Skin of body (tissue), 2 donors: Measurements from ENCODE around the gene PPARG. TPM values are rescaled to one million over a fixed set of nuclear protein-coding genes. Genes with fewer than 3 reads are reported as not detected.
A peak's percentile ranks its signal among the peaks of the same experiment; 100 is the strongest.

Experiments
- DNase-seq: peaks from one replicate; lab custom pipeline; 2025; lab: John Stamatoyannopoulos, UW
- total RNA-seq: library from RNA; depleted of rRNA; stranded (reverse); fragments of >200 nt; gene quantifications from one replicate; pipeline ENCODE4 v1.2.3, GENCODE V29; 2014

The PPARG gene
- total RNA-seq, 1 donor from 2014 or later, result 72.8 TPM

GRCh38 chr3:12312010-12312409, 23.1 kb downstream of the PPARG start:
- no peak for DNase-seq

DNA sequence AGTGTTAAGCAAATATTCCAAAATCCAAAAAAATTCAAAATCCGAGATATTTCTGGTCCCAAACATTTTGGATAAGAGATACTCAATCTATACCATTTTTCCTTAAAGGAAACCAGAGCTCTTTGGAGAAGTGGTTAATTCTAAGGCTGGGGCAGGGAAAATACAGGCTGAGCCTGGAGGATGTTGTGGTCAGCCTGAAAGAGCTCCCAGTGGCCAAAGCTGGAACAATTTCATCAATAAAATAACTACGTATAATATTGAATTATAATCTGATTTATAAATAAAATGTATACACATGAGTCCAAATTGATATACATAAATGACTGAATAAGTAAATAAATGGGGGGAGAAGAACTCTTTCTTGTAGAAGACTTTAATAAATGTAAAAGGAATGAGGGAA, 24.6 kb downstream of the PPARG start:
- DNase-seq, result no peak

DNA sequence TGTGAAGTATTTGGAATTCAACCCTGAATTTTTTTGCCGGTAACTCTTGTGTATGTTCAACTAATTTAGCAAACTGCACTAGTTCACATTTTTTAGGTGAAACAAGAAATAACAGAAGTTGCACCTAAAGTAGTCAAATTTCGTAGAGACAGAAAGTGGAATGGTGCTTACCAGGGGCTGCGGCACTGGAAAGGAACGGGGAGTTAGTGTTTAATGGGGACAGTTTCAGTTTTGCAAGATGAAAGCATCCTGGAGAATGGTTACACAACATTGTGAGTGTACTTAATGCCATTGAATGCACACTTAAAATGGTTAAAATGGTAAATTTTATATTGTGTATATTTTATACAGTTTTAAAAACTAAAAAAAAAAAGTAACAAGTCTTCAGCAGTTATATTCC, 27.4 kb downstream of the PPARG start:
- no peak for DNase-seq

GRCh38 chr3:12316729-12317351, 28.0 kb downstream of the PPARG start:
- no peak for DNase-seq

- DNase-seq, result no peak
Measured at GRCh38 chr3:12317914-12318313, 29.0 kb downstream of the PPARG start.

GRCh38 chr3:12318758-12319621, 30.1 kb downstream of the PPARG start:
- DNase-seq, result peak; percentile 30

- no peak for DNase-seq
Measured at GRCh38 chr3:12321015-12321414, 32.1 kb downstream of the PPARG start.

DNA sequence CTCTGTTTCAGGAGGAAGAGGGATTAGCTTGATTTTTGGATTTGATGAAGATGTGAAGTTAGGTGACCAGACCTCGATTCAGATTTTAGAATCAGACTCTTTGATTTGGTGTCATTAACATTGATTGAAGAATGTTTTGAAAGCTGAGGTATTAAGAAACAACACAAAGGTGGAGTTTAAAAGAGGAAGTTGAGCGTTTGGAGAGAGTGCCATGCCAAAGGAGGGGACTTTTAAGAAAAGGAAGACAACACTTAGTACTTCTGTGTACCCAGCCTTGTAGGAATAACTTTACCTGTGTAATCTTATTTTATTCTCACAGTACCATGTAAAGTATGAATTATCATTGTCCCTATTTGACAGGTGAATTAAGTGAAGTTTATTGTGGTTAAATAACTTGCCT, 34.4 kb downstream of the PPARG start:
- no peak for DNase-seq

DNA sequence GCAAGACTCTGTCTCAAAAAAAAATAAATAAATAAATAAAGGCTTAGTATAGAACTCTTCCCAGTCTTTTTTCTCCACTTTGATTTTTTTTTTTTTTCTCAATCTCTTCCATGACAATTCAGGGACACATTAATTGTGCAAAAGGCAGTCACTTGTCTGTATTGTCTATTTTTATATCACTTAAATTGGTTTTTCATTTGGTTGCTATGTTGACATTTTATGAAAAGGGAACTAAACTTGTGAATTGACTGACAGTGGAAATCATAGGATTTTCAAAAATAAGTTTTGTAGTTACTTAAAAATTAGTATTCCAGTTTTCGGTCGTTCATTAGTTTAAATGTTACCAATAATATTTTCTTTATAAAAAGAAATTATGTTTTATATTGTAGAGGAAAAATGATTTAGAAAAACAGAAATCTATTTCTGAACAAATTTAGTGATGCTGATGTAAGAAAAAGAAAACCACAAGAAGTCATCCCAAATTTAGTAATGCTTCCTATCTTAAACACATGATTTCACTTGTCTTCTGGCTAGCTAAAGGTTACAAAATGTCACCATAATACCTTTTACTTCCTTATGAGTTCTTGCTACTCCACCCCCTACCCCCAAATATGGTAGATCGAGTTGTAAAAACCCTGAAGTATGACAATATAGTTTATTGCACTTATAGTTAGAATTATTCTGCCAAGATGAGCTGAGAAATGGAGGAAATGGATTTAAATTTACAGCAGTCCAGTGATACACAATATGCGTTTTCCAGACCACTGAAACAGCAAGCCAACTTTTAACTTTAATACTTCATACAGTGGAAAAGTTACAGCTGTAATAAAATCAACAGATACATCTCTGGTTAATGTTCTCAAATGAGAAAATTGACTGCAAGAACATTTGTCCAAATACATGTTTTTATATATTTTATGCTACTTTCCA, 37.0 kb downstream of the PPARG start:
- peak; percentile 41 for DNase-seq

DNA sequence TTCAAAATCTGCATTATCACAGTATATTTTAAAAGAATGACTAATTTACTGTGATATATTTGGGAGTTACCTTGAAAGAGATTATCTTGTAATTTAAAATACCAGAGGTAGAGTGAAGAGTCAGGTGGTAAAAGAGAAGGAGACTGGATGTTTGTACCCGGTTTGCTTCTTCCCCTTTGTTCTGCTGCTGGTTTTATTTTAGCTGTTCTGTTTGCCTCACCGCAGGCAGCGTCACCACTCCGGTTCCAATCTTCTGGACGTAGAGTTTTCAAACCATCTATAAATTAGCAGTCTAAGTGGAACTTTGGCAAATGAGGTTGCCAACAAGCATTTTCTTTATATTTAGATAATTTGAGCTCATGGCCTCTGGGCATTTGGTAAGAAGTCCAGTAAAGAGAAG, 38.2 kb downstream of the PPARG start:
- DNase-seq, result no peak

DNA sequence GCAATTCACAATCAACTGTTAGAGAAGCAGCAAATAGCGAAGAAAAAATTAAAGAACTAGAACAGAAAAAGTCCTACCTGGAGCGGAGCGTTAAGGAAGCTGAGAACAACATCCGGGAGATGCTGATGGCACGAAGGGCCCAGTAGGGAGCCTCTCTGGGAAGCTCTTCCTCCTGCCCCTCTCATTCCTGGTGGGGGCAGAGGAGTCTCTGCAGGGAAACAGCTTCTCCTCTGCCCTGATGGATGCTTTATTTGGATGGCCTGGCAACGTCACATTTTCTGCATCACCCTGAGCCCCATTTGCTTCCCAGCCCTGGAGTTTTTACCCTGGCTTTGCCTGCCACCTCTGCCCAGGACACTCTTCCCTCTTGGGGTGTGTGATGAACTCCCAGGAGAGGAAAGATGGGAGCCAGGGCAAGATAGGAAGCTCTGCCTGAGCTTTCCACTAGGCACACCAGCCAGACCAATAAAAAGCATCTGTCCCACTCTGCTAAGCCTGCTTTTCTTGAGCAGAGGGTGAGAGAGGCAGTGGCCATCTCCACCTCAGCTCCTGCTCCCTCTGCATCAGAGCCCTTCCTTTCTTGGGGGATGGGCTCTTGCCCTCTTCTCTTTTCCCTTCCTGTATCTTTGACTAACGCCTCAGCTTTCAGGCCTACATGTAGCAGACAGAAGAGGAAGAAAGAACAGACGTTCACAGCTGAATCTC, 39.4 kb downstream of the PPARG start:
- DNase-seq, result no peak

DNA sequence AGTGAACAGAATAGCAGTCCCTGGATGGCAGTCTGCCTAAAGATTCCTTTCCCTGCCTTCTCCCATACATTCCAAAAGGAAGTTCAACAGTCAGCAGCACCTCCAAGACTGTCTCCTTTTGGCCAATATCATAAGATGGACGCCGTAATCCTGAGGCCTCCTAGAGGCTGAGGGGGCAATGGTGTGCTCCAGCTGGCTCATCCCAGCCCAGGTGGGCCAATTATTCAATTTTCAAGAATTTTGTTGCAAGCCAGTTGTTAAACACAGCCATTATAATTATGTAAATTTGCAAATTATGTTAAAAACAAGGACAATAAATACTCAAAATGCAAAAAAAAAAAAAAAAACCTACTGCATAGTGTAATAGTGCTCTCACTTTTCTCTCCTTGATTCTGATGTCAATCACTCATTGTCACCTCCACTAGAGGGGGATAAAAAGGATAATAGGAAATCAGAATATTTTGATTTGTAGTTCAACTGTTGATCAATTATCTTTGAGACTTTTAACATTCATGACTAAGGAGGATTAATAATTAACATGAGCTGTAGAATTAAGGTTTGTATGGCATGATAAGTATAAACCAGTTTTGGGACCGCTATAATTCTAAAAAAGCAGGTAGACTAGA, 40.1 kb downstream of the PPARG start:
- no peak for DNase-seq

DNA sequence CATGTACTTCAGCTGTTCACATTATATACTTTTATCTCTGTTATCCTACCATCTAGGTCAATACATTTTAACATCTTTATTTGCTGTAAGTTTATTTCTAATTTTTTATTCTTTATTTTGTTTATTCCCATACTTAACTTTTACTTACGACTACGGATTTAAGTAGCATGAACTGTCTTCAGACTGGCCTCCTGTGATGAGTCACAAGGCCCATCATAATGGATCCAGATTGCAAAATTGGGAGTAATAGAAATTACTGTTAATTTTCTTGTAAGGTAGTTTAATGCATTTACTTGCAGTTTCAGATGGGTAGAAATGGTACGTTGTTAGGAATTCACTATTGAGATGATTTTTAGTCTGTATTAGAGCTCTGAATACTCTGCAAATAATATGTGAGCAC, 45.9 kb downstream of the PPARG start:
- DNase-seq, result no peak

GRCh38 chr3:12335421-12335820, 46.6 kb downstream of the PPARG start:
- DNase-seq, result no peak

DNA sequence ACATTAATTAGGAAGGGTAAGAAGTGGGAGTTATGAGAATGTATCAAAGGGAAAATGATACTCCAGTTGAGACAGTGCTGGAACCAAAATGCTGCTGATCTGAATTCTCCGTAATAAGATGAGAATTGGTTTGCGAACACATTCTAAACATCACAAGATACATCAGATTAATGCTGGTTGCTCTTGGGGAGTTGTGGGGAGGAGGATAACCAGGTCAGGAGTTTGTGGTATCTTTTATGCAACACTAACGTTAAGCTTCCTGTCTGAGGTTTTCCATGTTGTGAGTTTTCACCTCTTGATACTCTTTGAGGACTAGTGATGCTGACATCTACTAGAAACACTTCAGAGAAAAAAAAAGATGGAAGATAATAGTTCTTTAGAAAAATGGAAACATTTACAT, 47.2 kb downstream of the PPARG start:
- DNase-seq, result no peak

- no peak for DNase-seq
Measured at GRCh38 chr3:12338595-12339546, 50.0 kb downstream of the PPARG start.

- no peak for DNase-seq
Measured at GRCh38 chr3:12339701-12340480, 51.0 kb downstream of the PPARG start.

DNA sequence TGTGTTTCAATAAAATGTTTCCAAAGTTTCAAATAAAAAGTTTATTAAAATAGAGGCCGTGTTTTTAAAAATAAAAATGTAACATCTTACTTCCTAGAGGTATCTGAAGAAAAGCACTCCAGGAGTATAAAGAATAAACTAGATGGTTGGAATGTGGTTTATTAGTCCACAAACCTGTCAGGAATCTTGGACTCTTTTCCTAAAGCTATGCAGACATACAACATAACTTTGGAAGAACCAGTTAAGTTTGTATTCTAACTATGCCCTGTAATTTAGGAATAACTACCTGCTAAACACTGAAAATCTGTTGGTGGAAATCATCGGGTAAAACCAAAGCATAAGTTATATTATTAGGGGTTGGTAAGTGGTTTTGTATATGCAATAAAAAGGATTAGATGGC, 51.6 kb downstream of the PPARG start:
- DNase-seq, result no peak

DNA sequence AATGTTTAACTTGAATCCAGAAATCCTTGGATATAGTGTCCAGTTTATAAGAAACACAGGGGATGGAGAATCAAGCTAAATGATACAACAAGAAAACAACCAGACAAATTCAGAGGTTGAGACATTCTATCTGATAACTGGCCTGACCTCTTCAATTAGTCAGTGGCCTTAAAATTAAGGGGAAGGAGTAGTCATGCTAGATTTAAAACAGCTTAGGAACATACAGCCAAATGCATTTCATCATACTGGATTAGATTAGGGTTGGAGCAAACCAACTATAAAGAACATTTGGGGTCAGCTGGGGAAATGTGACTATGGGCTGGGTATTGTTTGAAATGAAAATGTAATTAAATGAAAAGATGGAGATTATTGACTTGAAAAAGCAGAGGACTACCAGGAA, 53.3 kb downstream of the PPARG start:
- no peak for DNase-seq
